Brain microvascular endothelial cell (primary cell): ENCODE measurements around the gene THRB.

Source experiments
- DNase-seq: peaks from one replicate; pipeline ENCODE4 v3.0.0-alpha.2; 2020
- H3K27ac ChIP-seq: fragments of 250-450 bp; sonication (Bioruptor Pico); 2 replicates; pipeline ENCODE4 v1.5.1; 2020; ENCODE audit warnings: mild to moderate bottlenecking, moderate library complexity
- H3K27me3 ChIP-seq: fragments of 250-450 bp; sonication (Bioruptor Pico); replicated peaks from 2 replicates; pipeline ENCODE4 v1.5.1; 2020; ENCODE audit warnings: mild to moderate bottlenecking
- H3K36me3 ChIP-seq: fragments of 250-450 bp; sonication (Bioruptor Pico); replicated peaks from 2 replicates; pipeline ENCODE4 v1.5.1; 2020; ENCODE audit warnings: mild to moderate bottlenecking
- H3K4me3 ChIP-seq: 2 replicates; pipeline ENCODE4 v1.5.1; 2011; ENCODE audit warnings: low read depth, mild to moderate bottlenecking, control low read depth, low read length, moderate library complexity
- in situ Hi-C: cut with HindIII; loops from 2 replicates; pipeline ENCODE4 v1.10.0; 2017; ENCODE audit warnings: low sequenced_read_pairs, low pct_ligation_motif_present
- TF ChIP-seq, protein P1 (sequence below): IDR thresholded peaks from 2 replicates; pipeline ENCODE4 v1.5.1; 2011; ENCODE audit warnings: low read depth, mild to moderate bottlenecking, moderate library complexity, low read length, control low read depth, inconsistent platforms; ENCODE audit errors: missing control alignments

THRB gene

DNA sequence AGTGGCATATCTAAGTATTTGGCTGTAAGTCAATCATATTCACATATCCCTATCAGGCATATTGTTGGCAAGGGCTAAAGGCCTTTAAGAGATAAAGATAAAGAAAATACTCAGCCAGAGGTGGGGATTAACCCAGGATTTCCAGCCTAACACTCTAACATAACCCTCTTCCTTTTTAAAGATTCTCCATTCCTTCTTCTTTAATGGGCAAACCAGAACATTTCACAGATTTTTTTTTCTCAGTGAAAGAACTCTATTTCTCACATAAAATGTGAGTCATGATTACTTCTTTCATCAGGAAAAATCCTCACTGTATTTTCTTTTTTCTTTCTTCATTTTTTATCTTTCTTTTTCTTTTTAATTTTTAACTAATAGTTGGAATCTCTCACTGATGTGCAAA lies 349.2 kb downstream of the THRB start:
- in situ Hi-C loops: no loop called here
- TF ChIP-seq, protein P1, sequence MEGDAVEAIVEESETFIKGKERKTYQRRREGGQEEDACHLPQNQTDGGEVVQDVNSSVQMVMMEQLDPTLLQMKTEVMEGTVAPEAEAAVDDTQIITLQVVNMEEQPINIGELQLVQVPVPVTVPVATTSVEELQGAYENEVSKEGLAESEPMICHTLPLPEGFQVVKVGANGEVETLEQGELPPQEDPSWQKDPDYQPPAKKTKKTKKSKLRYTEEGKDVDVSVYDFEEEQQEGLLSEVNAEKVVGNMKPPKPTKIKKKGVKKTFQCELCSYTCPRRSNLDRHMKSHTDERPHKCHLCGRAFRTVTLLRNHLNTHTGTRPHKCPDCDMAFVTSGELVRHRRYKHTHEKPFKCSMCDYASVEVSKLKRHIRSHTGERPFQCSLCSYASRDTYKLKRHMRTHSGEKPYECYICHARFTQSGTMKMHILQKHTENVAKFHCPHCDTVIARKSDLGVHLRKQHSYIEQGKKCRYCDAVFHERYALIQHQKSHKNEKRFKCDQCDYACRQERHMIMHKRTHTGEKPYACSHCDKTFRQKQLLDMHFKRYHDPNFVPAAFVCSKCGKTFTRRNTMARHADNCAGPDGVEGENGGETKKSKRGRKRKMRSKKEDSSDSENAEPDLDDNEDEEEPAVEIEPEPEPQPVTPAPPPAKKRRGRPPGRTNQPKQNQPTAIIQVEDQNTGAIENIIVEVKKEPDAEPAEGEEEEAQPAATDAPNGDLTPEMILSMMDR: no peak
- no peaks in the 10 kb centered on the region for H3K27me3 ChIP-seq
- no peaks in the 10 kb centered on the region for H3K36me3 ChIP-seq
- DNase-seq: no peak
- no peak overlapping the region for H3K4me3 ChIP-seq
- H3K27ac ChIP-seq: peak overlapping the region; percentile 90

DNA sequence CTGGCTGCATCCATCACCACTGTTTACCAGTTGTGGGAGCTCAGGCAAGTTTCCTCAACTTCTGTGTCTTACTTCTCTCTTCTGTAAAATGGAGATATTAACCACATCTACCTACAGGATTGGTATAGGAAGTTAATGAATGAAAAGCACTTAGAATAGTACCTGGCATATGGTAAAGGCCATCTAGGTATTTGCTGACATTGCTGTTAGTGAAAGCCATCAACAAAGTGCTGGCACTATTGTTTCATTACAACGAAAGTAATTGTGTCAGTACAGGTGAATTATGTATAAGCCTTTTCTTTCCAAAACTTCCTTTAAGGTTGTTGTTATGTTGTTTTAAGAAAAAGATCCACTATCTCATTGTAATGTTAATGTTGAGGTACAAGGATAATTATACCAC lies 352.5 kb downstream of the THRB start:
- H3K27me3 ChIP-seq: no peaks in the 10 kb centered on the region
- TF ChIP-seq, protein P1: no peak
- DNase-seq: no peak
- H3K36me3 ChIP-seq: no peaks in the 10 kb centered on the region
- no peak overlapping the region for H3K4me3 ChIP-seq
- in situ Hi-C loops: no loop called here
- H3K27ac ChIP-seq: no peak overlapping the region

DNA sequence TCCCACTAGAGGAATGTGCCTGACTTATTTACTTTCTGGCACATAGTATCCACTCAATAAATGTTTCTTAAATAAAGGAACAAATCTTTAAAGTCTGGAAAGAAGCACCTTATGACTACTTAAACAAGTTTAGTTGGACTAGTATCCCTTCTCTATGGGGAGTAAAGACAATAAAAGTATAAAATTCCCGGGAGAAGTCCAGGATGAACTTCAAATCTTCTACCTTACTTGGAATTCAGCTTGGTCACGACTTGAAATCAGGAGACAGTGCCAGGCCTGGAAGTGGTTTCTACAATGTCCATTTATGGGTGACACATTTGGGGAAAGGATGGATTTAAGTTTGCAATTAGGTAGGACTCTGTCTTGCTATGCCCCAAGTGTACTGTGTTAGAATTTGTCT lies 353.1 kb downstream of the THRB start:
- TF ChIP-seq, protein P1: no peak
- in situ Hi-C loops: no loop called here
- H3K27ac ChIP-seq: no peak overlapping the region
- DNase-seq: no peak
- H3K4me3 ChIP-seq: no peak overlapping the region
- H3K36me3 ChIP-seq: no peaks in the 10 kb centered on the region
- H3K27me3 ChIP-seq: no peaks in the 10 kb centered on the region

DNA sequence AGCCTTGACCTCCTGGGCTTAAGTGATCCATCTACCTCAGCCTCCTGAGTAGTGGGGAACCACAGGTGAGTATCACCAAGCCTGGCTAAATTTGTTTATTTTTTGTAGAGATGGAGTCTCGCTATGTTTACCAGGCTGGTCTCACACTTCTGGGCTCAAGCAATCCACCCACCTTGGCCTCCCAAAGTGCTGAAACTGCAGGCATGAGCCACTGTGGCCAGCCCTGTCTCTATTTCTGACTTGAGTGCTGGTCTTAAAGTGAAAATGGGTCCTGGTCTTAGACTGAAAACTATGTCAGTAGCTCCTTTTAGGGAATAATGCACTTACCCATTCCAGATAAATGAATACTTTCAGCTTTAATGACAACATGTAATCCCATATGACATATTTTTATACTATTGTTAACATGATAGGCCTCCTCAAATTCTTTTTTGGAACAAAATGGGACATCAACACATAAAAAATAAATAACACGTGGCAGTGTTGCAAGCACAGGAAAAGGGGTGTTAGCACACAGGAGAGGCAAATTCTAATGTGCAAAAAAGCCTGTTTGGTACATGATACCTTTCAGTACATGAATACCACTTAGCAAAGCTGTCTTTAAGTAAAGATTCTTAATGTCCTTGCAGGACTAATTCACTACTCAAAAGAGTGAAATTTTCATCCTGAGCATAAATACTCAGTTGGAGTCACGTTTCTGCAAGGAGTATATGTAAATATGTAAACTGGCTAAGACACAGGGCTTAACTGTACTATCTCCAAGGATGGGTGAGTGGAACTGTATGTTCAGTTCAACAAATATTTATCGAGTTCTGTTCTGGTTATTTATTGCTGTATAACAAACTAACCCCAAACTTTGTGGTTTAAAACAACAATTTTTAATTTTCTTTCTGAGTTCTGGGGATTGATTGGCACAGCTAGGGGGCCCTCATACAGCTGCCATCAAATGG lies 354.9 kb downstream of the THRB start:
- Histone ChIP-seq H3K4me3 (no peak overlapping the region), H3K36me3 (no peaks in the 10 kb centered on the region), H3K27me3 (no peaks in the 10 kb centered on the region), H3K27ac (no peak overlapping the region)
- TF ChIP-seq, protein P1: no peak
- in situ Hi-C loops: no loop called here
- DNase-seq: no peak

DNA sequence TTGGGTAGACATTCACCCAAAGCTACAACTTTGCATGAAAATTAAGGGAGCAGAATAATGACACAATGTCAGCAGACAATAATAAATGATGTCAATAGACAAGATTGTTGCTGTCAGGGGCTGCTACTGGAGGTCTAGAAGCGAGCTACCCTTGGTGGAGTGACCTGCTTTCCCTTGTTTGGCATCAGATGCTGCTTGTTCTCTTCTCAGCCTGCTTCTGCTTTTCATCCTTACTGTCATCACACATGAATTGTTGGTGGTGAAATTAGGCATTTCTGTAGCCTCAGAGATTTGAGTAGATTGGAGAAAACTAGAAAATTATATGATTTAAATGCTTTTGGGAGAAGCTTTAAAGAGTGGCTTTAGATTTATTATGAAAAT lies 355.8 kb downstream of the THRB start:
- in situ Hi-C loops: no loop called here
- DNase-seq: no peak
- TF ChIP-seq, protein P1: no peak
- H3K4me3 ChIP-seq: no peak overlapping the region
- H3K36me3 ChIP-seq: no peaks in the 10 kb centered on the region
- no peaks in the 10 kb centered on the region for H3K27me3 ChIP-seq
- no peak overlapping the region for H3K27ac ChIP-seq
